HepG2 (cell line): ENCODE measurements around the gene CTNNA2.

Experiments
- BHLHE40 ChIP-seq: IDR thresholded peaks from 2 replicates; pipeline ENCODE4 v1.6.1; 2011; ENCODE audit warnings: low read length, improper control_type of control experiment
- CREB3 ChIP-seq: sonication (generic); formaldehyde crosslinking; IDR thresholded peaks from 2 replicates; pipeline ENCODE4 v1.5.0; 2020; ENCODE audit warnings: missing genetic modification reagents
- GABPA ChIP-seq, 2 experiments: IDR thresholded peaks; 2 replicates each; pipeline ENCODE4 v1.6.1; 2011 to 2016; ENCODE audit warnings: low read depth in 2 of 2, low read length in 1 of 2, missing biosample characterization in 1 of 2, missing genetic modification characterization in 1 of 2
- POLR2A ChIP-seq, 2 experiments: IDR thresholded peaks; 2 replicates each; pipeline ENCODE4 v1.6.1; 2011; ENCODE audit warnings: low read depth in 2 of 2, low read length in 2 of 2, mild to moderate bottlenecking in 1 of 2, moderate library complexity in 1 of 2; ENCODE audit not compliant: insufficient read depth in 1 of 2
- YY1 ChIP-seq: IDR thresholded peaks from 2 replicates; pipeline ENCODE4 v1.6.1; 2011; ENCODE audit warnings: low read length, low read depth, moderate library complexity, mild to moderate bottlenecking; ENCODE audit not compliant: insufficient read depth, insufficient replicate concordance
- ZNF670 ChIP-seq: sonication (generic); formaldehyde crosslinking; IDR thresholded peaks from 2 replicates; pipeline ENCODE4 v1.8.0; 2022; ENCODE audit warnings: mild to moderate bottlenecking, missing genetic modification reagents, borderline replicate concordance
- TF ChIP-seq, protein P1 (sequence below): sonication (generic); formaldehyde crosslinking; IDR thresholded peaks from 2 replicates; pipeline ENCODE4 v1.5.0; 2020; ENCODE audit warnings: mild to moderate bottlenecking, missing genetic modification reagents, moderate library complexity

DNA sequence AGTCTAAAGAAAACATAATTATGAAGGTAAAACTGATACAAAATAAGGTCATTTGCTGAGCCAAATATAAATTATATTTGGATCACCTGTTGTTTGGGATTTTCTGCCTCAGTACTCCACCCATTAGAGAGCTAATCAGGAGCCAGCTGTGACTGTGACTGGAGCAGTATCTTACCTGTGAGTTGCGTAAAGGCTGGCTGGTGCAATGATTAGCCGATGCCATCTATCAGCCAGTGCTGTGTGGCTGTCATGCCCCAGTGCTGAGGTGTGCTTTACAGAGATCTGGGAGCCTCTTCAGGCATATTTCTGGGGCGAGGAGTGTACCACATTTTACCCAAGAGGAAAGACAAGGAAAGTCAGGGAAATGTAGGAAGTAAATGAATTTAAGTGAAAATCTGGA lies 599.9 kb downstream of the CTNNA2 start:
- TF ChIP-seq ZNF670 (CRISPR knock-in tag) (no peak), GABPA (IDR thresholded peaks at IDR 0.05; ENCODE audit: low read depth, low read length) (no peak), GABPA (CRISPR knock-in tag; IDR thresholded peaks at IDR 0.05; ENCODE audit: low read depth) (no peak), BHLHE40 (no peak), CREB3 (CRISPR knock-in tag) (no peak), POLR2A (IDR thresholded peaks at IDR 0.05; ENCODE audit: insufficient read depth in 1 of 2, low read depth in 2 of 2, low read length in 2 of 2) (no peak), YY1 (no peak)
- TF ChIP-seq, protein P1, sequence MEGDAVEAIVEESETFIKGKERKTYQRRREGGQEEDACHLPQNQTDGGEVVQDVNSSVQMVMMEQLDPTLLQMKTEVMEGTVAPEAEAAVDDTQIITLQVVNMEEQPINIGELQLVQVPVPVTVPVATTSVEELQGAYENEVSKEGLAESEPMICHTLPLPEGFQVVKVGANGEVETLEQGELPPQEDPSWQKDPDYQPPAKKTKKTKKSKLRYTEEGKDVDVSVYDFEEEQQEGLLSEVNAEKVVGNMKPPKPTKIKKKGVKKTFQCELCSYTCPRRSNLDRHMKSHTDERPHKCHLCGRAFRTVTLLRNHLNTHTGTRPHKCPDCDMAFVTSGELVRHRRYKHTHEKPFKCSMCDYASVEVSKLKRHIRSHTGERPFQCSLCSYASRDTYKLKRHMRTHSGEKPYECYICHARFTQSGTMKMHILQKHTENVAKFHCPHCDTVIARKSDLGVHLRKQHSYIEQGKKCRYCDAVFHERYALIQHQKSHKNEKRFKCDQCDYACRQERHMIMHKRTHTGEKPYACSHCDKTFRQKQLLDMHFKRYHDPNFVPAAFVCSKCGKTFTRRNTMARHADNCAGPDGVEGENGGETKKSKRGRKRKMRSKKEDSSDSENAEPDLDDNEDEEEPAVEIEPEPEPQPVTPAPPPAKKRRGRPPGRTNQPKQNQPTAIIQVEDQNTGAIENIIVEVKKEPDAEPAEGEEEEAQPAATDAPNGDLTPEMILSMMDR (CRISPR knock-in tag), result no peak
